Smooth muscle cell (in vitro differentiated cells): Measurements from ENCODE around the gene SCAMP4. TPM values are rescaled to one million over a fixed set of nuclear protein-coding genes. Genes with fewer than 3 reads are reported as not detected.

Source experiments
- DNase-seq: peaks from one replicate; lab custom pipeline; 2025; ENCODE audit not compliant: unreplicated experiment; lab: John Stamatoyannopoulos, UW
- H2AFZ ChIP-seq: fragments of 200-600 bp; sonication (generic); 2 replicates; pipeline ENCODE4 v1.6.0; 2016; ENCODE audit warnings: antibody characterized with exemption, low read depth, mild to moderate bottlenecking
- H3F3A ChIP-seq: fragments of 200-600 bp; sonication (generic); 2 replicates; pipeline ENCODE4 v1.6.0; 2017; ENCODE audit warnings: antibody characterized with exemption, low read depth
- H3K27ac ChIP-seq: fragments of 200-600 bp; sonication (generic); 2 replicates; pipeline ENCODE4 v1.5.1; 2016; ENCODE audit warnings: low read depth, mild to moderate bottlenecking
- H3K27me3 ChIP-seq: fragments of 200-600 bp; sonication (generic); 2 replicates; pipeline ENCODE4 v1.6.1; 2016; ENCODE audit warnings: low read depth, mild to moderate bottlenecking
- H3K36me3 ChIP-seq: fragments of 200-600 bp; sonication (generic); 2 replicates; pipeline ENCODE4 v1.5.1; 2016; ENCODE audit warnings: low read depth
- H3K4me1 ChIP-seq: fragments of 200-600 bp; sonication (generic); 2 replicates; pipeline ENCODE4 v1.5.1; 2016; ENCODE audit warnings: low read depth
- H3K4me2 ChIP-seq: fragments of 200-600 bp; sonication (generic); 2 replicates; pipeline ENCODE4 v1.6.0; 2016; ENCODE audit warnings: mild to moderate bottlenecking
- H3K4me3 ChIP-seq: fragments of 200-600 bp; sonication (generic); 2 replicates; pipeline ENCODE4 v1.5.1; 2016; ENCODE audit warnings: mild to moderate bottlenecking
- H3K79me2 ChIP-seq: fragments of 200-600 bp; sonication (generic); 2 replicates; pipeline ENCODE4 v1.6.0; 2016; ENCODE audit warnings: low read depth, mild to moderate bottlenecking
- H3K9ac ChIP-seq: fragments of 200-600 bp; sonication (generic); 2 replicates; pipeline ENCODE4 v1.6.0; 2016; ENCODE audit warnings: low read depth
- H3K9me3 ChIP-seq: fragments of 200-600 bp; sonication (generic); replicated peaks from 2 replicates; pipeline ENCODE4 v1.5.1; 2016; ENCODE audit warnings: low read depth
- H4K20me1 ChIP-seq: fragments of 200-600 bp; sonication (generic); 2 replicates; pipeline ENCODE4 v1.6.0; 2016; ENCODE audit warnings: low read depth
- WGBS: methylation state at CpG from one replicate; pipeline ENCODE4 v1.1.7; 2016; ENCODE audit warnings: low lambda C conversion rate; 5-methylcytosine and 5-hydroxymethylcytosine counted together
- polyA plus RNA-seq: library from polyadenylated mRNA; unstranded; fragments of >200 nt; fragmentation: Nextera tagmentation; extraction: Ambion mirVana; gene quantifications from 2 replicates; pipeline ENCODE4 v1.2.1, GENCODE V29; 2016
- total RNA-seq: library from RNA; depleted of rRNA; stranded (reverse); fragments of >200 nt; gene quantifications from 2 replicates; pipeline ENCODE4 v1.2.3, GENCODE V29; 2014
- TF ChIP-seq, protein P1 (sequence below): fragments of 200-600 bp; sonication (generic); IDR thresholded peaks from 2 replicates; pipeline ENCODE4 v1.5.1; 2017; ENCODE audit warnings: borderline replicate concordance, mild to moderate bottlenecking, antibody characterized with exemption; ENCODE audit not compliant: insufficient read depth, poor library complexity, severe bottlenecking

The SCAMP4 gene
- total and polyA plus RNA-seq, 2 experiments from 2014 or later, result 54.5 to 96.9 TPM

DNA sequence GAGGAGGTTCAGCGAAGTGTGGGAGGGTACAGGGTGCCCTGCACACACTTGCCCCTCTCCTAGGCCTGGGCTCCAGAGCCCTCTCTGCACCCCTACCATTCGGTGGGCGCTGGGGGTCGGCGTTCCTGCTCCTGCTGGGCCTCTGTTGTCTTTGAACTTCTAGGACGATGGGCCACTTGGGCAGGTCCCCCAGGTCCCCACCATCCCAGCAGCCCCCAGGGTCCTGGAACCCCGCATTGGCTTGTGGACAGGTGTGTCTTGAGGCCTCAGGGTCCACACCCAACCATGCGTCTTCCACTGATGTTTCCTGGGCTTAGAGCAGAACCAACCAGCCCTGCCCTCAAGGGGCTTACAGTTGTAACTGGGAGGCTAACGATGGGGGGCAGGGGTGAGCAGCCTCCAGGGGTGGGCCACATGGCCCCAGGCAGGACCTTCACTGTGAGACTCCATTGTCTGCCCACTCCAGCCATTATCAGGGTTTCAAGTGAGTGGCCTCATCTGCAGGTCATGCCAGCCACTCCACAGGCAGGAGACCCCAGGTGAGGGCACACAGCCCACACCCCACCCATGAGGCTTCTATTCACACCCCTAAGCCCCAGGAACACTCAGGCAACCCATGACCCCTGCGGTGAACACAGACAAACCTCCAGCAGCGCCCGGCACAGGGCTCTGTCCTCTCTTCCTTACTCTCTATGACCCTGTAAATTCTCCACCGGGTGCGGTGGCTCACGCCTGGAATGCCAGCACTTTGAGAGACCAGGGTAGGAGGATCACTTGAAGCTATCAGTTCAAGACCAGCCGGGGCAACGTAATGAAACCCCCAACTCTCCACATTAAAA lies 39.8 kb upstream of the SCAMP4 start:
- Histone ChIP-seq H4K20me1 (peaks cover 26% of the 10 kb centered on the region), H3K9me3 (no peaks in the 10 kb centered on the region), H3F3A (no peaks in the 10 kb centered on the region), H3K27ac (no peak overlapping the region), H3K27me3 (no peaks in the 10 kb centered on the region), H3K79me2 (peaks cover 22% of the 10 kb centered on the region), H3K36me3 (no peaks in the 10 kb centered on the region), H3K9ac (no peak overlapping the region), H3K4me1 (peaks cover 13% of the 10 kb centered on the region), H3K4me3 (peak overlapping the region; percentile 73), H2AFZ (no peak overlapping the region), H3K4me2 (peak overlapping the region; percentile 93)
- TF ChIP-seq, protein P1, sequence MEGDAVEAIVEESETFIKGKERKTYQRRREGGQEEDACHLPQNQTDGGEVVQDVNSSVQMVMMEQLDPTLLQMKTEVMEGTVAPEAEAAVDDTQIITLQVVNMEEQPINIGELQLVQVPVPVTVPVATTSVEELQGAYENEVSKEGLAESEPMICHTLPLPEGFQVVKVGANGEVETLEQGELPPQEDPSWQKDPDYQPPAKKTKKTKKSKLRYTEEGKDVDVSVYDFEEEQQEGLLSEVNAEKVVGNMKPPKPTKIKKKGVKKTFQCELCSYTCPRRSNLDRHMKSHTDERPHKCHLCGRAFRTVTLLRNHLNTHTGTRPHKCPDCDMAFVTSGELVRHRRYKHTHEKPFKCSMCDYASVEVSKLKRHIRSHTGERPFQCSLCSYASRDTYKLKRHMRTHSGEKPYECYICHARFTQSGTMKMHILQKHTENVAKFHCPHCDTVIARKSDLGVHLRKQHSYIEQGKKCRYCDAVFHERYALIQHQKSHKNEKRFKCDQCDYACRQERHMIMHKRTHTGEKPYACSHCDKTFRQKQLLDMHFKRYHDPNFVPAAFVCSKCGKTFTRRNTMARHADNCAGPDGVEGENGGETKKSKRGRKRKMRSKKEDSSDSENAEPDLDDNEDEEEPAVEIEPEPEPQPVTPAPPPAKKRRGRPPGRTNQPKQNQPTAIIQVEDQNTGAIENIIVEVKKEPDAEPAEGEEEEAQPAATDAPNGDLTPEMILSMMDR, result no peak
- no peak for DNase-seq
- 86% methylated on average over 17 of the region's 17 CpGs for WGBS

DNA sequence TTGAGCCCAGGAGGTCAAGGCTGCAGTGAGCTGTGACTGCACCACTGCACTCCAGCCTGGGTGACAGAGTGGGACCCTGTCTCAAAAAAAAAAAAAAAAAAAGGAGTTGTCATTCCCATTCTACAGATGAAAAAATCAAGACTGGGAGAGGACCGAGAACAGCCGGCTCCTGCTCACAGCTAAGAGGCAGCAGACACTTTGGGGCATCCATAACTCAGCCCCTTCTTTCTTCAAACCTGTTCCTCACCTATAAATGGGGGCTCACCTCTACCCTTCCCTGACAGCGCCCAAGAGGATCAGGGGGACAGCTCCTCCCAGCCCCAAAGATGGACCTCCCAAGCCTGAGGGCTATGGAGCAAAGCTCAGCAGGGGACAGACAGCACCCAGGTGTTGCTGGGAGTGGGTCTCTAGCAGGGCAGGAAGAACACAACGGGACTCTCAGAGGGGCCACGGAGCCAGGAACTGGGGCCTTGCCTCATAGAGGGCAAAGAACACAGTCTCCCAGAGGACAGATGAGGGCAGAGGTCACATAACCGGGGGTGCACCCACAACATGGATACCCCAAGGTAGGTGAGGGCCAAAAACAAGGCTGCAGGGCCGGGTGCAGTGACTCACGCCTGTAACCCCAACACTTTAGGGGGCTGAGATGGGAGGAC lies 38.4 kb upstream of the SCAMP4 start:
- no peak for DNase-seq
- Histone ChIP-seq H3K4me3 (no peak overlapping the region), H3K79me2 (peaks cover 7% of the 10 kb centered on the region), H3F3A (no peaks in the 10 kb centered on the region), H3K9me3 (no peaks in the 10 kb centered on the region), H3K4me1 (peaks cover 5% of the 10 kb centered on the region), H3K4me2 (no peak overlapping the region), H2AFZ (no peak overlapping the region), H3K27ac (no peak overlapping the region), H3K9ac (no peak overlapping the region), H3K36me3 (no peaks in the 10 kb centered on the region), H3K27me3 (no peaks in the 10 kb centered on the region), H4K20me1 (peaks cover 17% of the 10 kb centered on the region)
- 92% methylated on average over 8 of the region's 8 CpGs for WGBS
- TF ChIP-seq, protein P1, result no peak

DNA sequence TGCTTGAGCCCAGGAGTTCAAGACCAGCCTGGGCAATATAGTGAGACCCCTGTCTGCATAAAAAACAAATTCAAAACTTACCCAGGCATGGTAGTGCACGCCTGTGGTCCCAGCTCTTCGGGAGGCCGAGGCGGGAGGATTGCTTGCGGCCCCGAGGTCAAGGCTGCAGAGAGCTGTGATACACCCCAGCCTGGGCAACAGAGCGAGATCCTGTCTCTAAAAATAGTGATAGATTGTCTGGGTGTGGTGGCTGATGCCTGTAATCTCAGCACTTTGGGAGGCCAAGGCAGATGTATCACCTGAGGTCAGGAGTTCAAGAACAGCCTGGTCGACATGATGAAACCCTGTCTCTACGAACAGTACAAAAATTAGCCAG lies 37.9 kb upstream of the SCAMP4 start:
- Histone ChIP-seq H3K79me2 (peaks cover 4% of the 10 kb centered on the region), H3K27me3 (no peaks in the 10 kb centered on the region), H3K27ac (no peak overlapping the region), H3K9ac (no peak overlapping the region), H2AFZ (no peak overlapping the region), H3K4me1 (peaks cover 5% of the 10 kb centered on the region), H3F3A (no peaks in the 10 kb centered on the region), H3K9me3 (no peaks in the 10 kb centered on the region), H3K36me3 (no peaks in the 10 kb centered on the region), H4K20me1 (peaks cover 17% of the 10 kb centered on the region), H3K4me2 (no peak overlapping the region), H3K4me3 (no peak overlapping the region)
- WGBS, result 96% methylated on average over 9 of the region's 9 CpGs
- TF ChIP-seq, protein P1, result no peak
- DNase-seq, result no peak

DNA sequence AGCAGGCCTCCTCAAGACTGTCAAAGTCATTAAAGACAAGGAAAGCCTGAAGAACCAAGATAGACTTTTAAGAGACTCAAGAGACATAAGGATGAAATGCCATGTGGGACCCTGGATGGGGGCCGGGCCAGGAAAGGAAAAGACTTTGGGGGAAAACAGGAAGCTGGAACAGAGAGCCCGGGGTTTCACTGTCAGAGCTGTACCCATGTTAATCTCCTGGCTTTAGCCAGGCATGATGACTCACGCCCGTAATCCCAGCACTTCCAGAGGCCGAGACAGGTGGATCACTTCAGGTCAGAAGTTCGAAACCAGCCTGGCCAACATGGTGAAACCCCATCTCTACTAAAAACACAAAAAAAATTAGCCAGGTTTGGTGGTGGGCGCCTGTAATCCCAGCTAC lies 36.2 kb upstream of the SCAMP4 start:
- Histone ChIP-seq H3K4me1 (peaks cover 8% of the 10 kb centered on the region), H4K20me1 (peaks cover 32% of the 10 kb centered on the region), H2AFZ (no peak overlapping the region), H3K4me2 (no peak overlapping the region), H3K79me2 (peaks cover 18% of the 10 kb centered on the region), H3K9me3 (no peaks in the 10 kb centered on the region), H3K36me3 (no peaks in the 10 kb centered on the region), H3F3A (no peaks in the 10 kb centered on the region), H3K4me3 (no peak overlapping the region), H3K27me3 (no peaks in the 10 kb centered on the region), H3K9ac (no peak overlapping the region), H3K27ac (no peak overlapping the region)
- WGBS, result 61% methylated on average over 7 of the region's 7 CpGs
- TF ChIP-seq, protein P1, result no peak
- DNase-seq, result no peak
